Measurements from ENCODE around the gene SLC2A4RG.

Gene SLC2A4RG

GRCh38 chr20:63738687-63739129, 868 bp upstream of the SLC2A4RG start:
- Histone ChIP-seq H3K9ac (ENCODE audit: low read depth, low read length) (no peak overlapping the region), H3K4me3 (ENCODE audit: low read length) (peak overlapping the region; percentile 55), H3K9me3 (ENCODE audit: insufficient read depth, low read depth, low read length) (no peaks in the 10 kb centered on the region), H3K27me3 (ENCODE audit: insufficient read depth, low read length) (peaks cover 13% of the 10 kb centered on the region), H3K36me3 (ENCODE audit: insufficient read depth, low read length) (peaks cover 36% of the 10 kb centered on the region), H3K27ac (ENCODE audit: low read depth, low read length) (no peak overlapping the region; the same call in 1 of the 2 replicates), H3K4me1 (ENCODE audit: insufficient read depth, low read length) (peaks cover 18% of the 10 kb centered on the region)
- WGBS: 15% methylated on average over 26 of the region's 26 CpGs

- H3K36me3 ChIP-seq (ENCODE audit: insufficient read depth, low read length): peaks cover 32% of the 10 kb centered on the region
- WGBS: 1% methylated on average over 80 of the region's 80 CpGs
- H3K27ac ChIP-seq (ENCODE audit: low read depth, low read length): peak overlapping the region; percentile 81
- H3K4me1 ChIP-seq (ENCODE audit: insufficient read depth, low read length): peaks cover 18% of the 10 kb centered on the region
- peaks cover 13% of the 10 kb centered on the region for H3K27me3 ChIP-seq (ENCODE audit: insufficient read depth, low read length)
- peak overlapping the region; percentile 82 for H3K9ac ChIP-seq (ENCODE audit: low read depth, low read length)
- H3K4me3 ChIP-seq (ENCODE audit: low read length): peak overlapping the region; percentile 87
- H3K9me3 ChIP-seq (ENCODE audit: insufficient read depth, low read depth, low read length): no peaks in the 10 kb centered on the region
Observed at GRCh38 chr20:63740070-63740626, 572 bp downstream of the SLC2A4RG start.

GRCh38 chr20:63740627-63741353, 1.2 kb downstream of the SLC2A4RG start:
- peak overlapping the region; percentile 82 for H3K9ac ChIP-seq (ENCODE audit: low read depth, low read length)
- peaks cover 18% of the 10 kb centered on the region for H3K4me1 ChIP-seq (ENCODE audit: insufficient read depth, low read length)
- no peaks in the 10 kb centered on the region for H3K9me3 ChIP-seq (ENCODE audit: insufficient read depth, low read depth, low read length)
- H3K36me3 ChIP-seq (ENCODE audit: insufficient read depth, low read length): peaks cover 26% of the 10 kb centered on the region
- WGBS: 4% methylated on average over 29 of the region's 29 CpGs
- peak overlapping the region; percentile 87 for H3K4me3 ChIP-seq (ENCODE audit: low read length)
- peaks cover 13% of the 10 kb centered on the region for H3K27me3 ChIP-seq (ENCODE audit: insufficient read depth, low read length)
- peak overlapping the region; percentile 81 for H3K27ac ChIP-seq (ENCODE audit: low read depth, low read length)

DNA sequence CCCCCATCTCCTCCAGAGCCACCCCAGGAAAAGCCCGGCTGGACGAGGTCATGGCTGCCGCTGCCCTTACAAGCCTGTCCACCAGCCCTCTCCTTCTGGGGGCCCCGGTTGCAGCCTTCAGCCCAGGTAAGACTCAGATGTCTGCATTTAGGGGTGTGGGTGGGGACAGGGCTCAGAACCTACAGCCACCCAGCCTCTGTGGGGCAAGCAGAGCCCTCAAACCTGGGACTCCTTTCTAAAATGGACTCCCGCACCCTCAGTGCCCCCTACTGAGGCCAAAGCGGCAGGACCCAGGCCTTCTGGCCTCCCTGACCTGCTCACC, 1.7 kb downstream of the SLC2A4RG start:
- Histone ChIP-seq H3K4me3 (ENCODE audit: low read length) (peak overlapping the region; percentile 87), H3K9ac (ENCODE audit: low read depth, low read length) (peak overlapping the region; percentile 82; the same call in 1 of the 2 replicates), H3K27me3 (ENCODE audit: insufficient read depth, low read length) (peaks cover 13% of the 10 kb centered on the region), H3K9me3 (ENCODE audit: insufficient read depth, low read depth, low read length) (no peaks in the 10 kb centered on the region), H3K36me3 (ENCODE audit: insufficient read depth, low read length) (peaks cover 24% of the 10 kb centered on the region), H3K27ac (ENCODE audit: low read depth, low read length) (peak overlapping the region; percentile 81), H3K4me1 (ENCODE audit: insufficient read depth, low read length) (peaks cover 18% of the 10 kb centered on the region)
- 42% methylated on average over 6 of the region's 6 CpGs for WGBS

DNA sequence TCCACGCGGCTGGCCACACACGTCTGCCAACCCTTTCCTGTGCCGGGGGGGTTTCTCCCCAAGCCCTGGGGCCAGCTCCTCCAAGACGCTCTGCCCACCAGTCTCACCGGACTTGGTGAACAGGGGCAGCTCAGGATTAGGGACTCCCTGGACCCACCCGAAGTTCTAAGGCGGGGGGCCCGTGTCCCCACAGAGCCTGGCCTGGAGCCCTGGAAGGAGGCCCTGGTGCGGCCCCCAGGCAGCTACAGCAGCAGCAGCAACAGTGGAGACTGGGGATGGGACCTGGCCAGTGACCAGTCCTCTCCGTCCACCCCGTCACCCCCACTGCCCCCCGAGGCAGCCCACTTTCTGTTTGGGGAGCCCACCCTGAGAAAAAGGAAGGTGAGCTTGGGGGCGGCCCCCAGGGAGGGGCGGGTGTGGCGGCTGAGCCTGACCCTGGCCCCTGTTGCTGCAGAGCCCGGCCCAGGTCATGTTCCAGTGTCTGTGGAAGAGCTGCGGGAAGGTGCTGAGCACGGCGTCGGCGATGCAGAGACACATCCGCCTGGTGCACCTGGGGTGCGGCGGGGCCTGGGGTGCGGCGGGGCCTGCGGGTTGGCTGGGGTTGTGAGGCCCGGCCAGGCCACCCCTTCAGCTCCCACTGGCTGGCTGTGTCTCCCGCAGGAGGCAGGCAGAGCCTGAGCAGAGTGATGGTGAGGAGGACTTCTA, 2.3 kb downstream of the SLC2A4RG start:
- H3K27ac ChIP-seq (ENCODE audit: low read depth, low read length): peak overlapping the region; percentile 81; the same call in 1 of the 2 replicates

GRCh38 chr20:63742381-63743024, 2.9 kb downstream of the SLC2A4RG start:
- Histone ChIP-seq H3K36me3 (ENCODE audit: insufficient read depth, low read length) (peaks cover 21% of the 10 kb centered on the region), H3K27ac (ENCODE audit: low read depth, low read length) (no peak overlapping the region), H3K27me3 (ENCODE audit: insufficient read depth, low read length) (peaks cover 8% of the 10 kb centered on the region), H3K9me3 (ENCODE audit: insufficient read depth, low read depth, low read length) (no peaks in the 10 kb centered on the region), H3K4me3 (ENCODE audit: low read length) (no peak overlapping the region), H3K4me1 (ENCODE audit: insufficient read depth, low read length) (peaks cover 13% of the 10 kb centered on the region), H3K9ac (ENCODE audit: low read depth, low read length) (no peak overlapping the region)
- WGBS: 92% methylated on average over 37 of the region's 37 CpGs

More for the DNA sequence above, 2.3 kb downstream of the SLC2A4RG start:
- Histone ChIP-seq H3K27me3 (ENCODE audit: insufficient read depth, low read length) (peaks cover 12% of the 10 kb centered on the region), H3K4me3 (ENCODE audit: low read length) (peak overlapping the region; percentile 87; the same call in 1 of the 2 replicates), H3K36me3 (ENCODE audit: insufficient read depth, low read length) (peaks cover 21% of the 10 kb centered on the region), H3K9me3 (ENCODE audit: insufficient read depth, low read depth, low read length) (no peaks in the 10 kb centered on the region), H3K9ac (ENCODE audit: low read depth, low read length) (no peak overlapping the region), H3K4me1 (ENCODE audit: insufficient read depth, low read length) (peaks cover 17% of the 10 kb centered on the region)
- 93% methylated on average over 30 of the region's 30 CpGs for WGBS

DNA sequence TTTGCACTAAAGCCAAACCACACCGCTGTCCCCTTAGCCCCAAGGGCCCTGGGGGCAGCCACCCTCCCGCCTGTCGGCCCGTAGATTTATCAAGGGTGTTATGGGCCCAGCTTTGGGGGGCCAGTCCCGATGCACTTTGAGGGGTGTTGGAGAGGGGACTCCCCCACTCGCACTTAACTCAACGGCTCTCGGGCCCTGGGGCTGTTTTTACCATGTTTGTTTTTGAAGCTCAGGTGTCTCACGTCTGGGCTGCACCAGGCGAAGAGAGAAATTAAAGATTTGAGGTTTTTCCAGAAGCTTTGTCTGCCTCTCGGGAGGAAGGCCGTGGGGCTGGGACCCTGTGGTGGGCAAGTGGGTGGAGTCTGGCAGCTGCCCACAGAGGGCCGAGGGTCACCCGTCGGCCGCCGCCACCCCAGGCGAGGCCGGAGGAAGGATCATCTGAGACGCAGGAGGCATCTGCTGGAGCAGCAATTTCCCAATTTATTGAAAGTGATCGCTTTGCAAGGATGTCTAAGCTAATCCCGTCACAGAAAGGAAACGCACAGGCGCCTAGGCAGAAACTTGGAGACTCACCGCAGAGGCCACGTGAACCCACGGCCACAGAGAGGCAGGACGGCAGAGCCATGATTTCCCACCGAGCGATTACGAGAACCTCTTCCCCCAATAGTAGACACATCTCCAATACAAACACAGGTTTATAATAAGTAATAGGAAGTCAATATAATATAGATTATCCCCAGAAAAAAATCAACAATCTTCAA, 3.8 kb downstream of the SLC2A4RG start:
- H3K36me3 ChIP-seq (ENCODE audit: insufficient read depth, low read length): peaks cover 21% of the 10 kb centered on the region
- H3K9me3 ChIP-seq (ENCODE audit: insufficient read depth, low read depth, low read length): no peaks in the 10 kb centered on the region
- peaks cover 10% of the 10 kb centered on the region for H3K4me1 ChIP-seq (ENCODE audit: insufficient read depth, low read length)
- WGBS: 94% methylated on average over 31 of the region's 31 CpGs
- no peak overlapping the region for H3K4me3 ChIP-seq (ENCODE audit: low read length)
- no peak overlapping the region for H3K9ac ChIP-seq (ENCODE audit: low read depth, low read length)
- no peak overlapping the region for H3K27ac ChIP-seq (ENCODE audit: low read depth, low read length)
- peaks cover 3% of the 10 kb centered on the region; the same call in 1 of the 2 replicates for H3K27me3 ChIP-seq (ENCODE audit: insufficient read depth, low read length)

- WGBS: 90% methylated on average over 4 of the region's 4 CpGs
- H3K27me3 ChIP-seq (ENCODE audit: insufficient read depth, low read length): no peaks in the 10 kb centered on the region
- no peaks in the 10 kb centered on the region for H3K9me3 ChIP-seq (ENCODE audit: insufficient read depth, low read depth, low read length)
- H3K4me1 ChIP-seq (ENCODE audit: insufficient read depth, low read length): peaks cover 7% of the 10 kb centered on the region
- H3K36me3 ChIP-seq (ENCODE audit: insufficient read depth, low read length): peaks cover 21% of the 10 kb centered on the region
- no peak overlapping the region for H3K27ac ChIP-seq (ENCODE audit: low read depth, low read length)
- H3K9ac ChIP-seq (ENCODE audit: low read depth, low read length): no peak overlapping the region
- no peak overlapping the region for H3K4me3 ChIP-seq (ENCODE audit: low read length)
Observed at GRCh38 chr20:63744158-63744557, 4.6 kb downstream of the SLC2A4RG start.

- Histone ChIP-seq H3K27ac (ENCODE audit: low read depth, low read length) (no peak overlapping the region; the same call in 1 of the 2 replicates), H3K4me1 (ENCODE audit: insufficient read depth, low read length) (peaks cover 7% of the 10 kb centered on the region), H3K36me3 (ENCODE audit: insufficient read depth, low read length) (peaks cover 21% of the 10 kb centered on the region), H3K9me3 (ENCODE audit: insufficient read depth, low read depth, low read length) (no peaks in the 10 kb centered on the region), H3K9ac (ENCODE audit: low read depth, low read length) (no peak overlapping the region), H3K4me3 (ENCODE audit: low read length) (no peak overlapping the region), H3K27me3 (ENCODE audit: insufficient read depth, low read length) (no peaks in the 10 kb centered on the region)
- 92% methylated on average over 25 of the region's 25 CpGs for WGBS
Observed at GRCh38 chr20:63744574-63745423, 5.2 kb downstream of the SLC2A4RG start.

GRCh38 chr20:63745424-63745805, 5.8 kb downstream of the SLC2A4RG start:
- Histone ChIP-seq H3K9me3 (ENCODE audit: insufficient read depth, low read depth, low read length) (no peaks in the 10 kb centered on the region), H3K27ac (ENCODE audit: low read depth, low read length) (no peak overlapping the region), H3K27me3 (ENCODE audit: insufficient read depth, low read length) (no peaks in the 10 kb centered on the region), H3K36me3 (ENCODE audit: insufficient read depth, low read length) (peaks cover 21% of the 10 kb centered on the region), H3K4me1 (ENCODE audit: insufficient read depth, low read length) (peaks cover 7% of the 10 kb centered on the region), H3K9ac (ENCODE audit: low read depth, low read length) (no peak overlapping the region), H3K4me3 (ENCODE audit: low read length) (no peak overlapping the region)
- WGBS: 82% methylated on average over 15 of the region's 15 CpGs
